Adipose tissue (tissue), 3 donors: Measurements from ENCODE around the gene PHPT1. TPM values are rescaled to one million over a fixed set of nuclear protein-coding genes. Genes with fewer than 3 reads are reported as not detected.
"Not testable (repeated sequence)": the region's sequence is repeated elsewhere in the genome, so short reads cannot be mapped to it uniquely, and the experiment has no call there.

Experiments used
- H3K27ac ChIP-seq: one replicate; pipeline ENCODE4 v1.5.1; 2013; ENCODE audit warnings: low read depth, low read length
- WGBS, 3 donors: extraction: QIAGEN DNeasy Blood & Tissue Kit; methylation state at CpG; one replicate each; pipeline ENCODE4 v1.1.7; 2013; 5-methylcytosine and 5-hydroxymethylcytosine counted together
- polyA plus RNA-seq, 3 donors: library from polyadenylated mRNA; stranded (reverse); fragments of 200-250 nt; gene quantifications; one replicate each; pipeline ENCODE4 v1.2.3, GENCODE V29; 2013
- donor health status: healthy with polysubstance abuse.
- donor health status: Bipolar disorder and iron deficiency.
- donor health status: healthy.

Gene PHPT1
- 100 to 1,000 TPM; 141 to 146 (median 143) TPM for polyA plus RNA-seq

DNA sequence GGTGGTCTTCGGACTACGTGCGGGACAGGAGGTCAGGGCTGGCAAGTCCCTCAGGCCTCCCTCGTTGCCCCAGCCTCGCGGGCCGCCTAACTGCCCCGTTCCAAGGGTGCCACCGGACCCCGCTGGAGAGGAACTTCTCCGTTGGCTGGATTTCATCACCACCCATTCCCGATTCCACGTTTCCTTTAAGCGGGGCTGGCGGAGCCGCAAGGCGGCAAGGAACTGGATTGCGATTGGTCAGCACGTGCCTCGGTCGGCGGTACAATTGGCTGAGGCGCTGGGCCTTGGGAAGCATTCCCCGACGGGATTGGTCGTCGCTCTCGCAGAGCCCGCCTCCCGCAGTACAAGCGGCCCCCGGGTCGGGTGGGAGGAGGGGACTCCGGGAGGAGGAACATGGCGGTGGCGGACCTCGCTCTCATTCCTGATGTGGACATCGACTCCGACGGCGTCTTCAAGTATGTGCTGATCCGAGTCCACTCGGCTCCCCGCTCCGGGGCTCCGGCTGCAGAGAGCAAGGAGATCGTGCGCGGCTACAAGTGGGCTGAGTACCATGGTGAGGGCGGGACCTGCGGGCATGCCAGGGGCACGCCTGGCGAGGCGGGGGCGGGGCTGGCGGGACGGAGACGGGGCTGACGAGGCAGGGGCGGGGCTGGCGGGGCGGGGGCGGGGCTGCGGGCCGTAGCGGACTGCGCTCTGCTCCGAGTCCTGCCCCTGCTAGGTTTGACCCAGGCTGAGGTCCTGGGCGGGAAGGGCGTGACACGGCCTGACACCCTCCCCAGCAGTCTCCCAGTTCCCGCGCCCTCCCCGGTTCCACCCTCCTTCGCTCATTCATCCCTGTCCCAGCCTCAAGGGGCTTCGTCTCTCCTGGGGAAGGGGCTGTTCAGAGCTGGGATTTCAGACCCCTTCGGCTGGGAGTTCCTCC is at the start of gene PHPT1:
TSS of gene PHPT1 (plus strand) at position 372 of the 922 bp plus-strand sequence. CDS start at position 394, 22 bp downstream.
- H3K27ac ChIP-seq: peak within 1 kb of the TSS; percentile 73
- WGBS, 3 donors: 0 to 1% (median 0%) methylated on average over 67 to 77 of the region's 77 CpGs

GRCh38 chr9:136799854-136800657 is 49.2 kb upstream of the PHPT1 start:
- no peak overlapping the region for H3K27ac ChIP-seq
- WGBS, 3 donors: 0 to 1% (median 1%) methylated on average over 52 to 63 of the region's 63 CpGs

DNA sequence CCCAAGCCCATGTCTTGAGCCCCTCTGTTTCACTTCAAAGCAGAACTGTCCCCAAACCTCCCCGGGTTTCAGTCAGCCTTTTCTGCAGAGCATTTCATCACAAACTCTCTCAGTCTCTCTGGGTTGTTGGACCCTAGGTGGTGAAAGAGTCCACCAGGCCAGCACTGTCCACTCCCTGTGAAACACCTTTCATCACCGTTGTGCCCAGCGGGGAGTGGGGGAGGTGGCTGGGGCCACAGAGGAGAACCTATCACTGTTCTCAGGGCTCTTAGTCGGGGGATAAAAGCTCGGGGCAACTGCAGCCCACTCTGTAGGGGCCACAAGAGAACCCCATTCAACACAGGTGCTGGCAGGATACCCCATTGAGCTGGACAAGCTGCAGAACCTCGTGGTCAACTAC is 46.9 kb upstream of the PHPT1 start:
- no peak overlapping the region for H3K27ac ChIP-seq
- 81 to 87% (median 86%) methylated on average over 6 of the region's 6 CpGs for WGBS, 3 donors

- H3K27ac ChIP-seq: not testable (repeated sequence)
- WGBS, 3 donors: 95 to 98% (median 95%) methylated on average over 6 to 8 of the region's 9 CpGs
Observed at GRCh38 chr9:136803009-136803550, 46.1 kb upstream of the PHPT1 start.

DNA sequence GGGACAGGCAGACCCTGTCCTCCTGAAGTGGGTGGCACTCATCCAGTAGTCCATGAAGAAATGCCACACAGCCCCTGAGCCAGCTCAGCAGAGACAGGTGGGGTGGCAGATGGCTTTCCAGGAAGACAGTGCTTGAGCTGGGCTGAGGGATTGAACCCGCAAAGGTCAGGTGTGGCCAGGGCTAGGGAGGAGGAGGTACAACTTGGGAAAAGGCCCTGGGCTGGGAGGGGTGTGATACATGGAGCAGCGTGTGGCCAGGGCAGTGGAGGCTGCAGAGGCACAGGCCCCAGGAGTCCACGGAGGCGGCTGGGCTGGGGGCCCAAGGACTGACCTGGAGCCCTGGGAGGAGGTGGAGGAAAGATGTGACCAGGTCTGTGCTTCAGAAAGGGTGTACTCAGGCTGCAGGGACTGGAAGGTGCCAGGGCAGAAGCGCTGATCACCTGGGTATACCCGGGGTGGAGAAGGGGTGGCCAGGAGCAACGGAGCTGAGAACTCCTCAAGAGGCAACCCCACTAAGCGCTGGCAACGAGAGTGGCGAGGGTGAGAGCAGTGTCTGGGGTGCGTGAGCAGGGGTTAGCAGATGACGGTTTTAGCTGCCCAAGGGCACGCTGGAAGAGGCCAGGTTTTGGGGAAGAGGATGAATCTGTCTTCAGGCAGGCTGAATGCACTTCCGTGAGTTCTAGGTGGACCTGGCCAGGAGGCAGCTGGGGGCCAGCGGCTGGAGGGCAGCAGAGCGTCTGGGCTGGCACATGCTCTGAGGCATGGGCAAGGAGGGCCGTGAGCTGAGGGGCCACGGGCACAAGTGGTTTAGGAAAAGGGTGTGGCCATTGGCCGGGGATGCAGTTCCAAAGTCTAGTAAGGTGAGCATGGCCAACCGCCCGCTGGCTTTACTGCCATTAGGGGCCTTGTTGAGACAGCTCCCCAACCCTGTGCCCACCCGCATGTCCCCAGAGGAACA is 45.4 kb upstream of the PHPT1 start:
- 94 to 96% (median 94%) methylated on average over 22 of the region's 22 CpGs for WGBS, 3 donors
- no peak overlapping the region for H3K27ac ChIP-seq

DNA sequence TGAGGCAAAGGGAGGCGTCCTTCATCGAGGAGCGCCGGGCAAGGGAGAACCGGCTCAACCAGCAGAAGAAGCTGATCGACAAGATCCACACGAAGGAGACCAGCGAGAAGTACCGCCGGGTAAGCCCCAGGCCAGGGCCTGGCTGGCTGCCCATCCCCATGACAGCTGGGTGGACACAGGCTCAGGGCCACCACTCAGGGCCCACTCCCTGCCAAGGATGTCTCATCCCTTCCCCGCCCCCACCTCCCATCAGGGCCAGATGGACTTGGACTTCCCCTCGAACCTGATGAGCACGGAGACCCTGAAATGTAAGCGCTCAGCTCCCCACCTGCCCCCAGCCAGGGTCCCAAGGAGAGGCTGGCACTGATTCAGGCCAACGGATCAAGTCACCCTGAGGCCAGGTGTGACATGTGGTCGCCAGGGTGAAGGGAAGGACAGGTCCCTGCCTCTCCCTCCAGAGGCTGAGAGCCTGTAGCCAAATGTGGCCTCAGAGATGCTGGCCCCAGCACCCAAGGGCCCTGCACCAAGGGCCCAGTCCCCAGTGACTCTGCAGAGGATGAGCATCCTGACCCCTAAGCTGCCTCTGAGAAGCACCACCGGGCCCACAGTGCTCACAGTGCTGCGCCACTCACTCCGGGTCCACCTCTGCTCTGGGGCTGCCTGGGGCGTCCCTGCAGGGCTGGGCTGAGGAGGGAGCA is 44.6 kb upstream of the PHPT1 start:
- WGBS, 3 donors: 93 to 96% (median 94%) methylated on average over 20 of the region's 20 CpGs
- H3K27ac ChIP-seq: no peak overlapping the region

GRCh38 chr9:136805207-136805740 is 43.9 kb upstream of the PHPT1 start:
- WGBS, 3 donors: 91 to 93% (median 92%) methylated on average over 12 of the region's 12 CpGs
- no peak overlapping the region for H3K27ac ChIP-seq

DNA sequence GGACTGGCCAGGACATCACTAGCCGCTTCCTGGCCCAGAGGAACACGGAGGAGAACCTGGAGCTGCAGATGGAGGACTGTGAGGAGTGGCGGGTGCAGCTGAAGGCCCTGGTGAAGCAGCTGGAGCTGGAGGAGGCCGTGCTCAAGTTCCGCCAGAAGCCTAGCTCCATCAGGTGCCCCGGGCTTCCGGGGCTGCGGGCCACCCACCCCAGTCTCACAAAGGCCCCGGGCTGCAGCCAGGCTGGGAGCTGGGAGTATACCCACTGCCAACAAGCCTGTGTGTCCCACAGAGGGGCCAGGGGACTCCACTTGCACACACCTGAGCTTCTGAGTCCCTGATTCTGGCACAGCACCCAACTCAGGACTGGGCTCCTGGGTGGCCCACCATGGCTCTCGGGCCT is 43.1 kb upstream of the PHPT1 start:
- WGBS, 3 donors: 95 to 97% (median 95%) methylated on average over 10 of the region's 10 CpGs
- no peak overlapping the region for H3K27ac ChIP-seq

DNA sequence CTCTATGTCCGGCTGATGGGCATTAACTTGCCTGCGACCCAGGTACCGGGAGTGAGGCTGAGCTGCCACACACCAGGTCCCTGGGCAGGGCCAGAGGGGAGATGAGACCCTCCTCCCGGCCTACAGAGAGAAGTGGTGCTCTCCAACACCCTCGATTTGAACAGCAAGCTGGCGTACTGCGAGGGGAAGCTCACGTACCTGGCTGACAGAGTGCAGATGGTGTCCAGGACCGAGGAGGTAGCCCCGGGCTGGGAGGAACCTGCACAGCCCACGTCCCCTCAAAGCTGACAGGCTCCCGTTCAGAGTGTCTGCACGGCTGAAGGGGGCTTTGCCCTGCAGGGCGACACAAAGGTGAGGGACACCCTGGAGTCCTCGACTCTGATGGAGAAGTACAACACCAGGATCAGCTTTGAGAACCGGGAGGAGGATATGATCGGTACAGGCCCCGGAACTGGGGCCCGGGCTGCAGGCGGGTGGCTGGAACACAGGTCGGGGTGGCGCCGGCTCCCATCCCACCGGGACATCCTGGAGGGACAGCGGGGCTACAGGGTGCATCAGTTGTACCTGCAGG is 42.5 kb upstream of the PHPT1 start:
- 66 to 74% (median 72%) methylated on average over 25 of the region's 25 CpGs for WGBS, 3 donors
- no peak overlapping the region for H3K27ac ChIP-seq

GRCh38 chr9:136807281-136808074 is 41.7 kb upstream of the PHPT1 start, which contains the start of gene RABL6:
Gene RABL6 (plus strand): TSS chr9:136807948. CDS start chr9:136808197, 249 bp downstream.
- H3K27ac ChIP-seq: peak within 1 kb of the TSS; percentile 45
- 1% methylated on average over 68 to 95 of the region's 96 CpGs for WGBS, 3 donors

DNA sequence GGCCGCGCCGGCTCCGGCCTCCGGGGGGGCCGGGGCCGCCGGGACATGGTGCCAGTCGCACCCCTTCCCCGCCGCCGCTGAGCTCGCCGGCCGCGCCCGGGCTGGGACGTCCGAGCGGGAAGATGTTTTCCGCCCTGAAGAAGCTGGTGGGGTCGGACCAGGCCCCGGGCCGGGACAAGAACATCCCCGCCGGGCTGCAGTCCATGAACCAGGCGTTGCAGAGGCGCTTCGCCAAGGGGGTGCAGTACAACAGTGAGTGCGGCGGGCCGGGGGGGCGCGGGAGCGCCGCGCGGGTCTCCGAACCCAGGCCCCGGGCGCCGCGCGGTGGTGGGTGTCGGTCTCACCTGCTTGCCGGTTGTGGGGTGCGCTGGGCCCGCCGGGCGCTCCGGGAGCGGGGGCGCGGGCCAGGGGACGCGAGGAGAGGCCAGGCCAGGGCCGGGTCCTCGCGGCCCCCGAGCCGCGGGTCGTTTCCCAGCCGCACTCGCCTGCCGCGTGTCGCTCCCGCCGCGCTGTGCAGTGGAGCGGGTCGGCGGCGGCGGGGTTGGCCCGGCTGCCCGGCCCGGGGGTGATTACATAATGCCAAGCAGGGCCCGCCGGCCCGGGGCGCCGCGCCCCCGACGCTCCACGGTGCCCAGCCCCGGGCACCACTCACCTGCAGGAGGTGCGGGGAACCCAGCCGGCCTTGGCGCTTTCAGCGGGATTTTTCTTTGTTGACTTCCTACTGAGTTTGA is 41.0 kb upstream of the PHPT1 start:
- 0 to 1% (median 0%) methylated on average over 70 to 93 of the region's 93 CpGs for WGBS, 3 donors
- no peak overlapping the region for H3K27ac ChIP-seq

DNA sequence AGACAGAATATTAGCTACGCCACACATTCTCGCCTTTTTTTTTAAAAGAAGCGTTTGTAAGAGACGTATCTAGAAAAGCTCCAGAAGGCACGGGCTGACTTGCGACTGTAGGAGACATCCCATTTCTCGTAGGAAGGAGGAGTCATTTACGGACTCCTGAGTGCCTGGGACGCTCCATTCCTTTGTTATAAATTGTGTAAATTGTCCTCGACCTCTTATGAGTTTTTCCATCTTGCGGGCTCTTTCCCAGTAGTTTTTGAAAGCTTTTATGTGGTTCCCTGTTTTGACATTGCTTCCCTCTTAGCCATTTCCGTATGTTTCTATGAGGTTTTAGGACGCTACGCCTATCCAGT is 40.4 kb upstream of the PHPT1 start:
- no peak overlapping the region for H3K27ac ChIP-seq
- 4% methylated on average over 14 of the region's 14 CpGs for WGBS, 3 donors

- WGBS, 3 donors: 93 to 94% (median 93%) methylated on average over 13 of the region's 13 CpGs
- no peak overlapping the region for H3K27ac ChIP-seq
Observed at GRCh38 chr9:136814725-136815421, 34.3 kb upstream of the PHPT1 start.

DNA sequence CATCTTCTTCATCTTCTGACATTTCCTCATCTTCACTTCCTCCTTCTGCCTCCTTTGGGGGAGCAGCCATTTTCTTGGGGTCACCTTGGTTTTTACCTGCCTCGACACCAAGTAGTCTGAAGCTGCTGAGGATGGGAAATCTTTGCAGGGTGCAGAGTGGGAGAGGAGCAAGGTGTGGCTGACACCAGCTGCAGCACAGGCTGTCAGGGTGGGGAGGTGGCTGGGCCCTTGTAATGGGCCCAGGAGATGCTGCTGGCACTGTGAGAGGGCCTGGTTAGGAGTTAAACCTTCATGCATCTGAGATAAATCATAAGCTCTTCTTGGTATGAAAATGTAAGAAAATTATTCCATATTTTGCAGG is 33.8 kb upstream of the PHPT1 start:
- H3K27ac ChIP-seq: no peak overlapping the region
- WGBS, 3 donors: 0 to 56% (median 0%) methylated on average over 1 of the region's 1 CpG
